HepG2 (cell line): ENCODE results near the gene SYT11. TPM values are rescaled to one million over a fixed set of nuclear protein-coding genes. Genes with fewer than 3 reads are reported as not detected.

ENCODE experiments used
- EP300 ChIP-seq, 3 experiments: sonication (generic) in 1 of 3; formaldehyde crosslinking in 1 of 3; IDR thresholded peaks; 2 replicates each; pipeline versions ENCODE4 v1.5.1 to v1.6.1; 2011 to 2020; ENCODE audit warnings: low read depth in 2 of 3, low read length in 2 of 3, borderline replicate concordance in 1 of 3, improper control_type of control experiment in 1 of 3, mild to moderate bottlenecking in 1 of 3, missing genetic modification reagents in 1 of 3, moderate library complexity in 1 of 3
- HDAC2 ChIP-seq: sonication (generic); formaldehyde crosslinking; IDR thresholded peaks from 2 replicates; pipeline ENCODE4 v1.4.0; 2020; ENCODE audit warnings: missing genetic modification reagents
- MAFF ChIP-seq: IDR thresholded peaks from 2 replicates; pipeline ENCODE4 v1.6.1; 2011; ENCODE audit warnings: low read depth, low read length, improper control_type of control experiment
- RCOR2 ChIP-seq: IDR thresholded peaks from 2 replicates; pipeline ENCODE4 v1.6.1; 2016; ENCODE audit warnings: missing biosample characterization, missing genetic modification reagents
- SOX13 ChIP-seq, 3 experiments: fragments of 450-650 bp in 1 of 3; sonication (generic) in 1 of 3; formaldehyde crosslinking in 1 of 3; IDR thresholded peaks in 2 of 3; conservative IDR thresholded peaks in 1 of 3; 2 replicates each; pipeline versions ENCODE4 v1.5.0 to v1.6.1; 2016 to 2020; ENCODE audit warnings: antibody characterized with exemption in 1 of 3, mild to moderate bottlenecking in 1 of 3, missing compliant biosample characterization in 1 of 3, missing genetic modification reagents in 1 of 3, moderate library complexity in 1 of 3
- TEAD3 ChIP-seq: optimal IDR thresholded peaks from 2 replicates; pipeline ENCODE3; 2016; ENCODE audit warnings: borderline replicate concordance
- ZFP82 ChIP-seq: sonication (generic); formaldehyde crosslinking; IDR thresholded peaks from 2 replicates; pipeline ENCODE4 v1.5.1; 2020; ENCODE audit warnings: mild to moderate bottlenecking, missing genetic modification reagents, borderline replicate concordance
- ZNF256 ChIP-seq: sonication (generic); formaldehyde crosslinking; conservative IDR thresholded peaks from 2 replicates; pipeline ENCODE4 v1.4.0; 2020; ENCODE audit warnings: missing genetic modification reagents
- ZNF460 ChIP-seq: sonication (generic); formaldehyde crosslinking; IDR thresholded peaks from 2 replicates; pipeline ENCODE4 v1.5.1; 2020; ENCODE audit warnings: missing genetic modification reagents, mild to moderate bottlenecking, borderline replicate concordance
- ZSCAN22 ChIP-seq: sonication (generic); formaldehyde crosslinking; IDR thresholded peaks from 2 replicates; pipeline ENCODE4 v1.4.0; 2020; ENCODE audit warnings: mild to moderate bottlenecking, missing genetic modification reagents
- polyA plus RNA-seq, 8 experiments: library from polyadenylated mRNA; depleted of rRNA in 3 of 8; stranded (reverse) in 7 of 8; unstranded in 1 of 8; fragments of >200 nt; fragmentation: Illumina TruSeq in 4 of 8; extraction: Trizol in 4 of 8; gene quantifications; 2 replicates each; pipeline versions ENCODE4 v1.2.1 to v1.2.3, GENCODE V29; 2011 to 2016; ENCODE audit warnings: low read depth in 4 of 8, missing spikeins in 1 of 8, mixed read lengths in 1 of 8; ENCODE audit not compliant: insufficient read depth in 1 of 8
- total RNA-seq, 5 experiments: library from RNA; depleted of rRNA; stranded (reverse); fragments of >200 nt; fragmentation: Illumina TruSeq; extraction: Trizol; gene quantifications; 2 replicates each; pipeline ENCODE4 v1.2.3, GENCODE V29; 2016; ENCODE audit warnings: low read depth in 1 of 5
- TF ChIP-seq, protein P1 (sequence below): sonication (generic); formaldehyde crosslinking; IDR thresholded peaks from 2 replicates; pipeline ENCODE4 v1.5.1; 2020; ENCODE audit warnings: mild to moderate bottlenecking, missing genetic modification reagents
- TF ChIP-seq, protein P2 (sequence below): sonication (generic); formaldehyde crosslinking; IDR thresholded peaks from 2 replicates; pipeline ENCODE4 v1.5.1; 2020; ENCODE audit warnings: mild to moderate bottlenecking, missing genetic modification reagents, borderline replicate concordance
- TF ChIP-seq, protein P3 (sequence below): sonication (generic); formaldehyde crosslinking; IDR thresholded peaks from 2 replicates; pipeline ENCODE4 v1.5.0; 2020; ENCODE audit warnings: mild to moderate bottlenecking, missing genetic modification reagents
- TF ChIP-seq, protein P4 (sequence below): IDR thresholded peaks from 2 replicates; pipeline ENCODE4 v1.6.1; 2016; ENCODE audit warnings: mild to moderate bottlenecking

Gene SYT11
- total and polyA plus RNA-seq, 2 of the 13 experiments (the other 11 are each of a cell fraction or from before 2014, with no cell fraction given), result 0.22 to 0.59 TPM

DNA sequence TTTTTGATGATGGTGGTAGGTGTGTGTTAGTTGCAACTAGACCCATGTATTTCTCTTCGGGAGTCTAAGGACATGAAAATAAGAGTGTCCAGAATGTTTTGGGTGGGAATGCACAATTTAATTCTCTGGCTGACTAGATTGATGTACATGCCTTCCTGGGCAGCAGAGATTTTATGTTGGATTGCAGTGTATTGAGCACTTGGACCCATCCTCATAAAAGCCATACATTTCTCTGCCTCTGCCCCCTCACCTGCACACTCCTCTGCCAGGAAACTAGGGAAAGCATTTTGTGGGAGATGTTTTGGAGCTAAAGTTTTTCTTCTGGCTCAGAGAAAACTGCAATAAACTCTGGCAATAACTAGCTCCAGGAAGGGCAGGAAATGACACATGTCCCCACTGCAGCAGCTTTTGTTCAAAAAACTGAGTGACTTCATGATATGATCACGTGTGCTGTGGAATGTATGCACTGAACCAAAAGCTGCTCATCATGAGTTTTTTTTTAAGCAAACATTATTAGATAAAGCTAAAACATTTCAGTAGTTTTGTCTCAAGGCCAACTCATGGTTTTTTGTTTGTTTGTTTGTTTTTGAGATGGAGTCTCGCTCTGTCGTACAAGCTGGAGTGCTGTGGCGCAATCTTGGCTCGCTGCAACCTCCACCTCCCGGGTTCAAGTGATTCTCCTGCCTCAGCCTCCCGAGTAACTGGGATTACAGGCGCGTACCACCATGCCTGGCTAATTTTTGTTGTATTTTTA lies 34.2 kb downstream of the SYT11 start (continued):
- TF ChIP-seq ZNF460 (CRISPR knock-in tag) (peak; percentile 89), EP300 (IDR thresholded peaks at IDR 0.05; ENCODE audit: low read depth in 2 of 2, low read length in 2 of 2) (peak in 1 of 2 experiments; percentile 42; a peak in 1 of 4 replicates), EP300 (CRISPR knock-in tag; IDR thresholded peaks at IDR 0.05; ENCODE audit: borderline replicate concordance) (no peak), HDAC2 (CRISPR knock-in tag) (peak; percentile 51; the same call in 1 of the 2 replicates), ZNF256 (CRISPR knock-in tag) (no peak), SOX13 (IDR thresholded peaks at IDR 0.05) (no peak), SOX13 (CRISPR knock-in tag; conservative IDR thresholded peaks at IDR 0.05 in 1 of 2, IDR thresholded peaks at IDR 0.05 in 1 of 2) (peak in 1 of 2 experiments; percentile 43; a peak in 1 of 4 replicates), ZSCAN22 (CRISPR knock-in tag) (no peak), MAFF (peak; percentile 11; the same call in 1 of the 2 replicates), RCOR2 (CRISPR knock-in tag) (peak; percentile 84), ZFP82 (CRISPR knock-in tag) (0 out of 2 replicates have a peak, but pooled peaks have one; percentile 28), TEAD3 (CRISPR knock-in tag) (peak; percentile 80)
- TF ChIP-seq, protein P1, sequence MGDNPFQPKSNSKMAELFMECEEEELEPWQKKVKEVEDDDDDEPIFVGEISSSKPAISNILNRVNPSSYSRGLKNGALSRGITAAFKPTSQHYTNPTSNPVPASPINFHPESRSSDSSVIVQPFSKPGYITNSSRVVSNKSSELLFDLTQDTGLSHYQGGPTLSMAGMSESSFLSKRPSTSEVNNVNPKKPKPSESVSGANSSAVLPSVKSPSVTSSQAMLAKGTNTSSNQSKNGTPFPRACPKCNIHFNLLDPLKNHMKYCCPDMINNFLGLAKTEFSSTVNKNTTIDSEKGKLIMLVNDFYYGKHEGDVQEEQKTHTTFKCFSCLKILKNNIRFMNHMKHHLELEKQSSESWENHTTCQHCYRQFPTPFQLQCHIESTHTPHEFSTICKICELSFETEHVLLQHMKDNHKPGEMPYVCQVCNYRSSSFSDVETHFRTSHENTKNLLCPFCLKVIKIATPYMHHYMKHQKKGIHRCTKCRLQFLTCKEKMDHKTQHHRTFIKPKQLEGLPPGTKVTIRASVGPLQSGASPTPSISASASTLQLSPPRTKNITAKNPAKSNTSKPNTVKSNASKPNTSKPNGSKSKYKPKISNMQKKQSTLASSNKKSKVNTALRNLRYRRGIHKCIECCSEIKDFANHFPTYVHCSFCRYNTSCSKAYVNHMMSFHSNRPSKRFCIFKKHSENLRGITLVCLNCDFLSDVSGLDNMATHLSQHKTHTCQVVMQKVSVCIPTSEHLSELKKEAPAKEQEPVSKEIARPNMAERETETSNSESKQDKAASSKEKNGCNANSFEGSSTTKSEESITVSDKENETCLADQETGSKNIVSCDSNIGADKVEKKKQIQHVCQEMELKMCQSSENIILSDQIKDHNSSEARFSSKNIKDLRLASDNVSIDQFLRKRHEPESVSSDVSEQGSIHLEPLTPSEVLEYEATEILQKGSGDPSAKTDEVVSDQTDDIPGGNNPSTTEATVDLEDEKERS (CRISPR knock-in tag), result peak; percentile 72; the same call in 1 of the 2 replicates
- TF ChIP-seq, protein P2, sequence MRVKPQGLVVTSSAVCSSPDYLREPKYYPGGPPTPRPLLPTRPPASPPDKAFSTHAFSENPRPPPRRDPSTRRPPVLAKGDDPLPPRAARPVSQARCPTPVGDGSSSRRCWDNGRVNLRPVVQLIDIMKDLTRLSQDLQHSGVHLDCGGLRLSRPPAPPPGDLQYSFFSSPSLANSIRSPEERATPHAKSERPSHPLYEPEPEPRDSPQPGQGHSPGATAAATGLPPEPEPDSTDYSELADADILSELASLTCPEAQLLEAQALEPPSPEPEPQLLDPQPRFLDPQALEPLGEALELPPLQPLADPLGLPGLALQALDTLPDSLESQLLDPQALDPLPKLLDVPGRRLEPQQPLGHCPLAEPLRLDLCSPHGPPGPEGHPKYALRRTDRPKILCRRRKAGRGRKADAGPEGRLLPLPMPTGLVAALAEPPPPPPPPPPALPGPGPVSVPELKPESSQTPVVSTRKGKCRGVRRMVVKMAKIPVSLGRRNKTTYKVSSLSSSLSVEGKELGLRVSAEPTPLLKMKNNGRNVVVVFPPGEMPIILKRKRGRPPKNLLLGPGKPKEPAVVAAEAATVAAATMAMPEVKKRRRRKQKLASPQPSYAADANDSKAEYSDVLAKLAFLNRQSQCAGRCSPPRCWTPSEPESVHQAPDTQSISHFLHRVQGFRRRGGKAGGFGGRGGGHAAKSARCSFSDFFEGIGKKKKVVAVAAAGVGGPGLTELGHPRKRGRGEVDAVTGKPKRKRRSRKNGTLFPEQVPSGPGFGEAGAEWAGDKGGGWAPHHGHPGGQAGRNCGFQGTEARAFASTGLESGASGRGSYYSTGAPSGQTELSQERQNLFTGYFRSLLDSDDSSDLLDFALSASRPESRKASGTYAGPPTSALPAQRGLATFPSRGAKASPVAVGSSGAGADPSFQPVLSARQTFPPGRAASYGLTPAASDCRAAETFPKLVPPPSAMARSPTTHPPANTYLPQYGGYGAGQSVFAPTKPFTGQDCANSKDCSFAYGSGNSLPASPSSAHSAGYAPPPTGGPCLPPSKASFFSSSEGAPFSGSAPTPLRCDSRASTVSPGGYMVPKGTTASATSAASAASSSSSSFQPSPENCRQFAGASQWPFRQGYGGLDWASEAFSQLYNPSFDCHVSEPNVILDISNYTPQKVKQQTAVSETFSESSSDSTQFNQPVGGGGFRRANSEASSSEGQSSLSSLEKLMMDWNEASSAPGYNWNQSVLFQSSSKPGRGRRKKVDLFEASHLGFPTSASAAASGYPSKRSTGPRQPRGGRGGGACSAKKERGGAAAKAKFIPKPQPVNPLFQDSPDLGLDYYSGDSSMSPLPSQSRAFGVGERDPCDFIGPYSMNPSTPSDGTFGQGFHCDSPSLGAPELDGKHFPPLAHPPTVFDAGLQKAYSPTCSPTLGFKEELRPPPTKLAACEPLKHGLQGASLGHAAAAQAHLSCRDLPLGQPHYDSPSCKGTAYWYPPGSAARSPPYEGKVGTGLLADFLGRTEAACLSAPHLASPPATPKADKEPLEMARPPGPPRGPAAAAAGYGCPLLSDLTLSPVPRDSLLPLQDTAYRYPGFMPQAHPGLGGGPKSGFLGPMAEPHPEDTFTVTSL (CRISPR knock-in tag), result peak; percentile 71; the same call in 1 of the 2 replicates
- TF ChIP-seq, protein P3, sequence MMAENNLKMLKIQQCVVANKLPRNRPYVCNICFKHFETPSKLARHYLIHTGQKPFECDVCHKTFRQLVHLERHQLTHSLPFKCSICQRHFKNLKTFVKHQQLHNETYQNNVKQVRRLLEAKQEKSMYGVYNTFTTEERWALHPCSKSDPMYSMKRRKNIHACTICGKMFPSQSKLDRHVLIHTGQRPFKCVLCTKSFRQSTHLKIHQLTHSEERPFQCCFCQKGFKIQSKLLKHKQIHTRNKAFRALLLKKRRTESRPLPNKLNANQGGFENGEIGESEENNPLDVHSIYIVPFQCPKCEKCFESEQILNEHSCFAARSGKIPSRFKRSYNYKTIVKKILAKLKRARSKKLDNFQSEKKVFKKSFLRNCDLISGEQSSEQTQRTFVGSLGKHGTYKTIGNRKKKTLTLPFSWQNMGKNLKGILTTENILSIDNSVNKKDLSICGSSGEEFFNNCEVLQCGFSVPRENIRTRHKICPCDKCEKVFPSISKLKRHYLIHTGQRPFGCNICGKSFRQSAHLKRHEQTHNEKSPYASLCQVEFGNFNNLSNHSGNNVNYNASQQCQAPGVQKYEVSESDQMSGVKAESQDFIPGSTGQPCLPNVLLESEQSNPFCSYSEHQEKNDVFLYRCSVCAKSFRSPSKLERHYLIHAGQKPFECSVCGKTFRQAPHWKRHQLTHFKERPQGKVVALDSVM (CRISPR knock-in tag), result peak; percentile 100
- TF ChIP-seq, protein P4, sequence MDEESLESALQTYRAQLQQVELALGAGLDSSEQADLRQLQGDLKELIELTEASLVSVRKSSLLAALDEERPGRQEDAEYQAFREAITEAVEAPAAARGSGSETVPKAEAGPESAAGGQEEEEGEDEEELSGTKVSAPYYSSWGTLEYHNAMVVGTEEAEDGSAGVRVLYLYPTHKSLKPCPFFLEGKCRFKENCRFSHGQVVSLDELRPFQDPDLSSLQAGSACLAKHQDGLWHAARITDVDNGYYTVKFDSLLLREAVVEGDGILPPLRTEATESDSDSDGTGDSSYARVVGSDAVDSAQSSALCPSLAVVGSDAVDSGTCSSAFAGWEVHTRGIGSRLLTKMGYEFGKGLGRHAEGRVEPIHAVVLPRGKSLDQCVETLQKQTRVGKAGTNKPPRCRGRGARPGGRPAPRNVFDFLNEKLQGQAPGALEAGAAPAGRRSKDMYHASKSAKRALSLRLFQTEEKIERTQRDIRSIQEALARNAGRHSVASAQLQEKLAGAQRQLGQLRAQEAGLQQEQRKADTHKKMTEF (CRISPR knock-in tag), result peak; percentile 48; the same call in 1 of the 2 replicates
